GM21723 (cell line): Measurements from ENCODE around the gene NME9.

ENCODE experiments used
- ATAC-seq: cut with Tn5 transposase; IDR thresholded peaks from one replicate; pipeline ENCODE4 v1.9.1; 2021; ENCODE audit warnings: mild to moderate bottlenecking, moderate library complexity; ENCODE audit not compliant: unreplicated experiment

The NME9 gene

DNA sequence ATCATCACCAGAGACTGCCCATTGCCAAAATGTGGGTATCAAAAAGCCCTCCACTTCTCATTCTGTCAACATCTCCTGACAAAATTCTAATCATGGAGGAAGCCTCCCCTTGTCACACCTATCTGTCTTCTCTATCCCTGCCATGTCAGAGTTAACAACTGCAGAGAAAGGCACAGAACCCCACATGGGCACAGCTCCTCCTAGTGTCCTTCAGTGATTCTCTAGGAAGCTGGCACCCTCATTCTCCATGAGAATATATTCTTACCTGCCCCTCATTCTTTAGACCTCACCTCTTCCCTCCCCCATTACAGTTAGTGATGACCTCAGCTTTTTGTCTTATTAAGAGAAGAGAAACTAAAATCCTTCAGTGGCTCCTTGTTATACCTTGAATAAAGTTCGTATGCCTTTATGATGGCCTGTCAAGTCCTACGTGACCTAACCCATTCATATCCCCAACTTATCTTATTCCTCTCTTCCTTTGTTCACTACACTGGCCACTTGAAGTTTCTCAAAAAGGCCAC lies 44.6 kb downstream of the NME9 start:
- ATAC-seq, result no peak

DNA sequence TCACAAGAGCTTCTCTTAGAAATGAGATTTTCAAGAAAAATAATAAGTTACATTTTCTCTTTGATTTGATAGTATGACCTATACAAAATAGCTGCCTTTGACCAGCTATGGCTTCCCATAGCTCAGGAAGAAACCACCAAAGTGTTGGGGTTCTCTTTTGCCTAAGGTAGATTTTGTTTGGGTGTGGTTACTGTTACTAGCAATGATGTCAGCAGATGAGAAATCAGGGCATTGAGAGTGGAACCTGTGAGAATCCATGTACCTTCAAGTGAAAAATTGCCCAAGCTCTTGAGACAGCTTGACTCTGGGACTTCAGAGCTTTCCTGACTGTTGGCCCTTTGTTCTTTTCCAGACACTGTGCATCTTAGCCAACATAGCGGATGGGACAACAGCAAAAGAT lies 45.6 kb downstream of the NME9 start:
- no peak for ATAC-seq

DNA sequence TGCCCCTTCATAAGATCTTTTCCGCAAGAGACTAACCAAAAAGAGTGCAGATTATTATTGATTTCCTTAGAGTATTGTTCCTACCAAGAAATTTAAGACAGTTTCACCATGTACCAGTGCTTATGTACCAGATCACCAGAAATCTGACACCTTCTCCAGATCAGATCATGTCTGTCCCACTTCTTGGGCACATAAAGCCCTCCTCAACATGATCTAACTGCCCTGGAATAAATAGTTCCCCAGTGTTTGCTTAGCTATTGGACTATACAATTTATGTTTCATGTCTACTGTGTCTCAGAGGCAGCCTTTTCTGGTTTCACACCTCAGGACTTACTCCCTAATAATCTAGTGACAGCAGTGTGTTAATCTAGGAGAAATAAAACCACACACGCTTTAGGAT lies 46.8 kb downstream of the NME9 start:
- no peak for ATAC-seq

DNA sequence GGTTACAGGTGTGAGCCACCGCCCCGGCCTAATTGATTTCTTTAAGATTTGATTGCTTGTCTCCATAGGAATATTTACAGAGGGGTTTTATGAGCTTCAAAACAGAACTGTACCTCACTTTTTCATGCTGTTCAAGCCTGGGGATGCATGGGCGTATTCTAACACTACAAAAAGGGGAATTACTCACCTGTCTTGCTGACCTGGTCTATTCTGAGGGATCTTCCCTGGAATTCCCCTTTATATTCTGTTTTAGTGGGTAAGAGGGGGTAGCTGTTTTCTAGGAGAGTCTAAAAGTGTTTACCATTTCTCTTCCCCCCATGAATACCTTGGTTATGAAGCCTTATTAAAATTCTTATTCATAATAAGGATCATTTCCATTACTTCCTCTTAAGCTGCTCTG lies 48.1 kb downstream of the NME9 start:
- no peak for ATAC-seq

DNA sequence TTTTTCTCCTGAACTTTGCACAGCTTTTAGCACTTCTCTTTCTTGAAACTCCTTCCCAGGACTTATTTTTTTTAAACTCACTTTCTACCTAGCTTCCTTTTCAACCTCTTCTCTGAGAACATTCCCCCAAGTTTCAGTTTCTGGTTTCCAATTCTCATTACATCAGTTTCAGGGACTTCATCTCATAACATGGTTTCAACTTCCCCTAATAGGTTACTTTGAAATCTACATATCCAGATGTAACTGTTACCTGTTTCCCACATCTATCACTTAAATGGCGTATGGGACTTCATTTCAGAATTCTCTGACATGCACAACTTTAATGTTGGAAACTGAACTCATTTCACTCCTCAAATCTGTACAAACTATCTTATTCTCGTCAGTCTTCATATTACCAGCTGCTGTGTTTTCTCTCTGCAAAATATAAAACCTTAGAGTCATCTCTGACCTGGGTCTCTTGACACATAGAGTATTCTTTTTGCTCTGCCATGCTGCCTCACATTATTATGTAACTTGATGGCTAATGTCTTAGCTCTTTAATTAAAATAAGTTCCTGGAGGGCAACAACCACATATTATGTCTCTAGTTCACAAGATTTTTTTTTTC lies 58.4 kb downstream of the NME9 start:
- ATAC-seq, result peak; percentile 65

DNA sequence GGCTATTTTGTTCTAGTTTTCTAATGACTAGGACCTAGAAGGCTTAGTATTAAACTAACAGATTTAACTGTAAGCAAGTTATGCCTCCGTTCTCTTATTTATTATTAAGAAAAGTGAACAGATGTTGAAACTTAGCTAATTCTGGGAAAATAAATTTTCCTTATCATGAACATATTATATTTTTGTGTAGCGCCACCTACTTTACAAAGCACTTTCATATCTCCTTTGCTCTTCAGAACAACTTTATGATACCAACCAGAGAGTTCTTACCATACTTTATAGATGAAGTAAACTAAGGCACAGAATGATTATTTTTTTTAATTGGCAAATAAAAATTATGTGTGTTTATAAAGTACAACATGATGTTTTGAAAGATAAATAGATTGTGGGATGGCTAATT lies 59.4 kb downstream of the NME9 start:
- no peak for ATAC-seq

DNA sequence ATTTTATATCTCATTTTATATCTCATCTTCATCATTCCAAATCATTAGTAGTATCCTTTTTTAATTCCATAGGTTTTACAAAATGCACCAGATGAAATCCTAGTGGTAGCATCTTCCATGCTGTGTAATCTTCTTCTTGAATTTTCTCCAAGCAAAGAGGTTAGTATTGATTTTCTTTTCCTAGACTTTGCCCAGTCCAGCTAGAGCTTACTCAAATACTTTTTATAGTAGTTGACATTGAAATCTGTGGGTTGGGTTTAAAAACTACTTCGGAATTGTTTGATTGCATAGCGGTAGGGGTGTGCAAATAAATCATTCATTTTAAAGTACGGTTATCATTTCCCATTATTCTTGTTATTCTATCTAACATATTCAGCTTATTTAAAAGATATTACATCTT lies 62.6 kb downstream of the NME9 start:
- ATAC-seq, result no peak

DNA sequence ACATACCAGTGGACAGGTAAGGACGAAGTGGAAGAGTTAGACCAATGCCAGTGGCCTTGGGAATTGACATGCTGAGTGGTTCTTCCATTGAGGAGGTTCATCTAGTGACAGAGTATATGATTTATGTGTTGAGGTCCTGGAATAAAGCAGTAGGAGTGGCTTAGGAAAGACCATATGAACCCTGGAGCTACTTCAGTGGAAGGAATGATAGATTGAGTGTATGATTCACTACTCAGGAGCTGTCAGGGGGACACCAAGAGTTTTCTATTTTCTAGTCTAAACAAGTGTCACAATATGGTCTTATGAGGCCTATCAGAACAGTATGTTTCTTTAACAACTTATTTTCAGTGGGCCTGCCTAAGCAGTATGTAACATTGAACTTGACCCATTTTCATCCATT lies 63.9 kb downstream of the NME9 start:
- no peak for ATAC-seq

DNA sequence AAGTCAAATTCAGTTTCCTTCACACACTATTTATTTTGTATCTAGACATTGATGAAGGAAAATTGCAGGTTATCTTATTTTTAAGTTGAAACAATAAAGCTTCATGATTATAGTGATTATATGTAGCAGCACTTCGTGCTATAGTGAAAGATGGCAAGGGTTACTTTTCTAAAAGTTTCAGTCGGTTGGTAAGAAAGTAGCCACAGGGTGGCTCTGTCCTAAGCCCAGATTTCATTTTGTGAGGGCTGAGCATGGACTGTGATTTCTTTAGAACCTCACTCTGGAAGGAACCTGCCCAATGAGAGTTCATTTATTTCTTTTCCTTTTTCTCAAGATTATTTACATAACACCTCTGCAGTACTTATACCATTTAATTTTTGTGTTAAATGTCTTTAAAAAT lies 66.5 kb downstream of the NME9 start:
- no peak for ATAC-seq

DNA sequence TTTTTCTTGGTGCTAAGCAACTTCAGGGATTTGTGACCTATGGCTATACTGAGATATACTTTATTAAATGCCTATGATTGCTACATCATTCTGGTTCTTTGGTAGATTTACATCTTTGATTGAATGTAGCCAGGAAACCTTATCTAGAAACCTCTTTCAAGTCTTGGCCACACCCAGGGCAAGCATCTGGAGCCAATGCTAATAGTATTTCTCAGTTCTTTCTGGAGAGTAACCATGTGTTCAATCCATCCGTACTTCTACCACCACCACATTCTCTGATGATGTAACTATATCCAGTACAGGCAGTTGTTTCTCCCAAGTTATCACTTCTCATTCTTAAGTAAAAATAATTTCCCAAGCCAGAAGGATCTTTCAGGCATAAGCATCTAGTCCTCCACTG lies 69.0 kb downstream of the NME9 start:
- no peak for ATAC-seq

DNA sequence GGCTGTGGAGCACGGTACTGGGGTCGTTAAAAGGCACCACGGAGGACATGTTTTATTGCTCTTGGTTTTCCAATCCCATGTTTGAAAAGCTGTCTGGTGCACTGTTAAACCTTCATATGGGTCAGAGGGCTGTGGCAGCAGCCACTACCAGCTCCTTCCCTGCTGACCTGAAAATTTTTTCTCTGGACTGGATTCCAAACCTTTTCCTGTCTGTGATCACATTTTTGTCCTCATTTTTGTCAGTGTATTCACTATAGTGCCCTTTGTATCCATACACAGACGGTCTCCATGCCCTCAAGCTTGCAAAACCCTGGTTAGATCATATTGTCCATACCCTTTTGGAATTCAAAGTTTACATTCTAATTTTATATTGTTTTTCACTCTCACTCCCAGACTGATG lies 70.5 kb downstream of the NME9 start:
- no peak for ATAC-seq

DNA sequence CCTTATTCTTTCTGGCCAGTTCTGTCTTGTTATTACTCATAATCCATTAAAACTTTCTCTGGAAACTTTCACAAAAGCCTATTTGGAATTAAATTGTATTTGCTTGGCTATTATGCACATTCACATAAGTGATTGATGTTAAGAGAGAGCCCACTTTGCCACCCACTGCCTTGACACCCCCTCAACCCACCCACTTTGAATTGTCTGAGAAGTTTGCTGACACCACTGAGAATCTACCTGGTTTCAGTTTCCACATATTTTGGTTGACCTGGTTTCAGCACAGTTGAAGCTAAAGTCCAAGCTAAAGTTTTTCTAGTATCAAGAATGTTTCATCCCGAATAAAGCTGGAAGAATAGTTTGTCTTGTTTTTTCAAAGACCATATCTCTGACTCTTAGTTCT lies 71.7 kb downstream of the NME9 start:
- ATAC-seq, result no peak

DNA sequence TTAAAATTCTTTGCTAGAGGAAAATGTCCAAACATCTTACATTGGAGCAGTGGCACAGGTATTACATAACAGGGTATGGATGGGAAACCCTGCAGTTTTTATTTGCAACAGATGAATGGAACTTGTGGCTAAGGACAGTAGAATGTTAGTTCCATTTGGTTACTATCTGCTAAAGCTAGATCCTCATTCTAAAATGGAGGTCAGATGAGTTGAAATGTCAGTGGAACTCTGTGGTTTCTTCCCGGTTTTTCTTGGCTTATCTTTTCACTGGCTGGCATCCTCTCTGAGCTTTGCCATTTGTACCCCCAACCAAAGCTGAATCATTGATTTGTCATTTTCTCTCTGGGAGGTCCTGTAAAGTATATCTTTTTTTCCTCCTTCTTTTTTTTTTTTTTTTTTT lies 73.6 kb downstream of the NME9 start:
- ATAC-seq, result no peak

DNA sequence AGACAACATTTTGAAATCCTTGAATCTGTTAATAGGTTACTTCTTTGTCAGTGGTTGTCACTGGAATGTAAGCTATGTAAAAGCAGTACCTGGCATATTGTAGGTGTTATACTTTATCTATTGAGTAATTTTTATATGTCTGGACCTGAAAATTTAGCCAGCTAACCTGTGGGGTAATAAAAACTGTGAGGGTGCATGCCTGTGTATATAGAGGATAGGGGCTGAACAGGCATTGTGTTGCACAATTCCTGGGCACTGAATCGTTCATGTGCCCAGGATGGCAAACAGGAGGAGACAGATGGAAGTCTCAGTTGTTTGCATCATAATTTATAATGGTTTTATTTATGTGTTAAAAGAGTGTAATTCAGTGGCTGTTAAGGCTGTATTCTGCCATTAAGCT lies 75.4 kb downstream of the NME9 start:
- ATAC-seq, result no peak

DNA sequence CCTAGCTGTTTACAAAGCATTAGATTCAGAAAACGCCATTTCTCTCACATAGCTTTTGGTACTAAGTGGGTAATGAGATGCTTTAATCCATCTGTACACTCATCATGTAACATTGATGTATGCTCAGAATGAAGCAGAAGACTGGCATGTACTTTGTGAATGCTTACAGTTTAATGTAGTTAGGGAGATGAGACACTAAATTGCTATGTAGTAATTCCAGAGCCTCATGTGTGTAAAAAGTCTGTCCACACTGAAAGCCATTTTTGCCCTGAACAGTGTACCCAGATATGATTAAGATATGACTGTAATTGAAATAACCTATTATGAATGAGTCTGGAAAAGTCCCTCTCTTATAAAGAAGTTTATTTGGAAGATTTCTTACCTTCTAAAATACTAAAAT lies 76.0 kb downstream of the NME9 start:
- no peak for ATAC-seq
